Choroid plexus epithelial cell (primary cell): Measurements from ENCODE around the gene ANKRD29.
A peak's percentile ranks its signal among the peaks of the same experiment; 100 is the strongest.

Source experiments
- DNase-seq: peaks from one replicate; pipeline ENCODE4 v3.0.0-alpha.2; 2010; ENCODE audit warnings: low read depth
- H3K4me3 ChIP-seq: 2 replicates; pipeline ENCODE4 v1.5.1; 2011; ENCODE audit warnings: low read depth, mild to moderate bottlenecking, control low read depth, low read length, moderate library complexity
- CTCF ChIP-seq: conservative IDR thresholded peaks from 2 replicates; pipeline ENCODE4 v1.5.1; 2011; ENCODE audit warnings: low read depth, mild to moderate bottlenecking, control low read depth, inconsistent platforms, low read length, moderate library complexity

The ANKRD29 gene

GRCh38 chr18:23575309-23575651, 87.4 kb downstream of the ANKRD29 start:
- DNase-seq, result no peak
- H3K4me3 ChIP-seq, result no peak overlapping the region
- TF ChIP-seq CTCF, result no peak

- no peak for TF ChIP-seq CTCF
- no peak for DNase-seq
- no peak overlapping the region for H3K4me3 ChIP-seq
These were observed 88.0 kb downstream of the ANKRD29 start for GRCh38 chr18:23574611-23575308.

- H3K4me3 ChIP-seq, result no peak overlapping the region
- DNase-seq, result peak; percentile 92
- TF ChIP-seq CTCF, result no peak
These were observed 88.9 kb downstream of the ANKRD29 start for GRCh38 chr18:23573626-23574431.

GRCh38 chr18:23573020-23573419, 89.7 kb downstream of the ANKRD29 start:
- DNase-seq, result no peak
- no peak overlapping the region for H3K4me3 ChIP-seq
- TF ChIP-seq CTCF, result no peak

GRCh38 chr18:23572570-23572969, 90.1 kb downstream of the ANKRD29 start:
- TF ChIP-seq CTCF, result no peak
- DNase-seq, result no peak
- H3K4me3 ChIP-seq, result no peak overlapping the region

GRCh38 chr18:23572012-23572411, 90.7 kb downstream of the ANKRD29 start:
- TF ChIP-seq CTCF, result no peak
- DNase-seq, result no peak
- H3K4me3 ChIP-seq, result no peak overlapping the region
